Measurements from ENCODE around the gene DDX24. TPM values are rescaled to one million over a fixed set of nuclear protein-coding genes. Genes with fewer than 3 reads are reported as not detected.

Gene DDX24
- total and polyA plus RNA-seq, 2 of the 8 experiments (the other 6 are each of a cell fraction or from before 2014, with no cell fraction given) = 89.0 to 201 TPM

- Histone ChIP-seq H3K4me2 (ENCODE audit: insufficient read depth in 1 of 2, low read depth in 2 of 2, low read length in 2 of 2) (no peak overlapping the region), H3K23ac (ENCODE audit: insufficient read length) (no peak overlapping the region), H3K27ac (ENCODE audit: low read depth, low read length) (no peak overlapping the region), H2AFZ (ENCODE audit: low read length) (no peak overlapping the region), H3K4ac (replicated peaks; ENCODE audit: insufficient read length, low read depth, low read length) (no peak overlapping the region), H2BK12ac (ENCODE audit: low read depth, low read length) (no peak overlapping the region), H3K27me3 (replicated peaks in 1 of 4; ENCODE audit: control insufficient read depth in 3 of 4, extremely low read depth in 1 of 4, insufficient read depth in 3 of 4, low read length in 3 of 4) (no peaks in the 10 kb centered on the region; a peak in 2 of 7 replicates), H3K9me3 (ENCODE audit: insufficient read depth in 2 of 2, low read depth in 1 of 2, low read length in 1 of 2) (no peaks in the 10 kb centered on the region), H2BK120ac (replicated peaks; ENCODE audit: low read depth, low read length) (no peak overlapping the region), H3K14ac (ENCODE audit: insufficient read length) (no peak overlapping the region), H2BK5ac (ENCODE audit: low read depth, low read length) (no peak overlapping the region), H4K8ac (ENCODE audit: extremely low read depth, insufficient read depth, low read length) (no peak overlapping the region), H3K56ac (replicated peaks; ENCODE audit: insufficient read length, low read depth, low read length) (no peak overlapping the region), H2BK20ac (ENCODE audit: low read length) (no peak overlapping the region), H3K23me2 (ENCODE audit: low read depth, low read length) (peaks cover 9% of the 10 kb centered on the region; the same call in 1 of the 2 replicates), H2BK15ac (ENCODE audit: low read length) (no peak overlapping the region), H3K79me2 (ENCODE audit: control insufficient read depth in 1 of 2, insufficient read depth in 2 of 2, low read length in 2 of 2) (no peaks in the 10 kb centered on the region), H3K4me3 (ENCODE audit: extremely low read depth in 1 of 4, insufficient read depth in 2 of 4, low read depth in 3 of 4, low read length in 4 of 4) (no peak overlapping the region), H3K9ac (replicated peaks in 1 of 4; ENCODE audit: extremely low read depth in 1 of 4, low read depth in 3 of 4, low read length in 3 of 4) (no peak overlapping the region), H4K20me1 (replicated peaks in 1 of 2; ENCODE audit: control insufficient read depth in 1 of 2, insufficient read depth in 2 of 2, low read length in 2 of 2) (no peaks in the 10 kb centered on the region), H3K4me1 (replicated peaks in 1 of 4; ENCODE audit: control insufficient read depth in 3 of 4, insufficient read depth in 4 of 4, low read length in 3 of 4) (peaks cover 0 to 4% (median 2%) of the 10 kb centered on the region in 4 experiments; a peak in 3 of 7 replicates), H4K91ac (replicated peaks; ENCODE audit: insufficient read length, low read length) (no peak overlapping the region), H2AK5ac (ENCODE audit: low read depth, low read length) (no peak overlapping the region), H3K79me1 (ENCODE audit: low read depth, low read length) (no peaks in the 10 kb centered on the region), H3K18ac (ENCODE audit: extremely low read depth, low read length) (no peak overlapping the region), H4K5ac (ENCODE audit: insufficient read length, low read depth, low read length) (no peak overlapping the region), H3K36me3 (ENCODE audit: control insufficient read depth in 2 of 4, insufficient read depth in 4 of 4, low read length in 3 of 4) (no peaks in the 10 kb centered on the region)
- CTCF ChIA-PET (ENCODE audit: partially characterized antibody) = interaction anchor here (0.6 kb wide), 1 partner anchor 963 kb away, joined by 4 read pairs; no protein-coding TSS in a partner anchor
- peak in 1 of 2 experiments; percentile 23 for DNase-seq (ENCODE audit: low read depth in 1 of 2, low spot score in 2 of 2)
- FAIRE-seq = no peak
- WGBS, 2 experiments (ENCODE audit: extremely low coverage in 1 of 2, insufficient coverage in 1 of 2, insufficient read length in 1 of 2, insufficient replicate concordance in 2 of 2, low coverage in 1 of 2, low lambda C conversion rate in 2 of 2, missing lambda C conversion rate in 1 of 2) = 92% methylated on average over 5 of the region's 5 CpGs; no CpG with 5 or more reads in 1 of the 2 experiments
- POLR2A ChIA-PET (ENCODE audit: partially characterized antibody) = no interaction called here
- TF ChIP-seq CTBP2 (IDR thresholded peaks at IDR 0.05; ENCODE audit: borderline replicate concordance, insufficient read depth, insufficient read length, low read length) (no peak), KDM1A (IDR thresholded peaks at IDR 0.05; ENCODE audit: borderline replicate concordance, low read length) (no peak), E2F6 (IDR thresholded peaks at IDR 0.05) (no peak), ASH2L (IDR thresholded peaks at IDR 0.05; ENCODE audit: low read length) (no peak), POU5F1 (IDR thresholded peaks at IDR 0.05; ENCODE audit: low read depth, low read length) (no peak), CHD2 (IDR thresholded peaks at IDR 0.05; ENCODE audit: low read length) (no peak), CHD1 (IDR thresholded peaks at IDR 0.05; ENCODE audit: low read depth, low read length) (no peak), RBBP5 (IDR thresholded peaks at IDR 0.05; ENCODE audit: borderline replicate concordance, low read depth, low read length) (no peak), MAFK (IDR thresholded peaks at IDR 0.05; ENCODE audit: low read depth, low read length) (no peak), SAP30 (IDR thresholded peaks at IDR 0.05; ENCODE audit: insufficient read depth, insufficient replicate concordance, low read length) (no peak), SIN3A (conservative IDR thresholded peaks at IDR 0.05 in 1 of 2, IDR thresholded peaks at IDR 0.05 in 1 of 2; ENCODE audit: low read depth in 1 of 2, low read length in 2 of 2) (no peak), MAX (IDR thresholded peaks at IDR 0.05) (no peak), POLR2A (IDR thresholded peaks at IDR 0.05; ENCODE audit: control extremely low read depth in 1 of 2, low read depth in 2 of 2, low read length in 2 of 2) (no peak)
These were observed 45.8 kb upstream of the DDX24 start for GRCh38 chr14:94126800-94127199.
